Astrocyte (in vitro differentiated cells and primary cell): Measurements from ENCODE around the gene NHLH1. TPM values are rescaled to one million over a fixed set of nuclear protein-coding genes. Genes with fewer than 3 reads are reported as not detected.

Experiments used
- DNase-seq: peaks from one replicate; pipeline ENCODE4 v3.0.0-alpha.2; 2010; ENCODE audit warnings: low read depth
- FAIRE-seq: peaks from 2 replicates; lab custom pipeline; 2011; peaks lifted over from hg19 to GRCh38; lab: Jason Lieb, UNC
- H2AFZ ChIP-seq: 2 replicates; pipeline ENCODE4 v1.6.0; 2012; ENCODE audit warnings: low read depth, low read length, inconsistent platforms
- H3K27ac ChIP-seq: 2 replicates; pipeline ENCODE4 v1.5.1; 2011; ENCODE audit warnings: low read depth, low read length, inconsistent platforms
- H3K27me3 ChIP-seq: 2 replicates; pipeline ENCODE4 v1.6.0; 2011; ENCODE audit warnings: low read length, inconsistent platforms; ENCODE audit not compliant: insufficient read depth
- H3K36me3 ChIP-seq: 2 replicates; pipeline ENCODE4 v1.5.1; 2011; ENCODE audit warnings: low read length, inconsistent platforms; ENCODE audit not compliant: insufficient read depth
- H3K4me1 ChIP-seq: 2 replicates; pipeline ENCODE4 v1.5.1; 2011; ENCODE audit warnings: low read length, inconsistent platforms; ENCODE audit not compliant: insufficient read depth
- H3K4me2 ChIP-seq: 2 replicates; pipeline ENCODE4 v1.6.0; 2012; ENCODE audit warnings: low read length, inconsistent platforms
- H3K4me3 ChIP-seq: 2 replicates; pipeline ENCODE4 v1.5.1; 2011; ENCODE audit warnings: low read depth, mild to moderate bottlenecking, low read length, inconsistent platforms; ENCODE audit not compliant: insufficient read depth
- H3K79me2 ChIP-seq: 2 replicates; pipeline ENCODE4 v1.6.0; 2012; ENCODE audit warnings: mild to moderate bottlenecking, low read length, inconsistent platforms; ENCODE audit not compliant: insufficient read depth
- H3K9ac ChIP-seq: 2 replicates; pipeline ENCODE4 v1.6.0; 2012; ENCODE audit warnings: mild to moderate bottlenecking, low read length, inconsistent platforms
- H3K9me3 ChIP-seq: 2 replicates; pipeline ENCODE4 v1.5.1; 2012; ENCODE audit warnings: low read depth, mild to moderate bottlenecking, low read length, inconsistent platforms; ENCODE audit not compliant: insufficient read depth
- H4K20me1 ChIP-seq: 2 replicates; pipeline ENCODE4 v1.6.0; 2012; ENCODE audit warnings: low read length, inconsistent platforms; ENCODE audit not compliant: insufficient read depth
- H3K27ac Mint-ChIP-seq: one replicate; pipeline ENCODE4 v1.8.0; 2021; ENCODE audit warnings: mild to moderate bottlenecking, mixed read lengths; ENCODE audit not compliant: unreplicated experiment
- H3K27me3 Mint-ChIP-seq: one replicate; pipeline ENCODE4 v1.8.0; 2021; ENCODE audit warnings: low read depth, mixed read lengths; ENCODE audit not compliant: unreplicated experiment
- H3K36me3 Mint-ChIP-seq: one replicate; pipeline ENCODE4 v1.8.0; 2021; ENCODE audit warnings: low read depth, mixed read lengths; ENCODE audit not compliant: unreplicated experiment
- H3K4me1 Mint-ChIP-seq: one replicate; pipeline ENCODE4 v1.8.0; 2021; ENCODE audit warnings: low read depth, mixed read lengths; ENCODE audit not compliant: unreplicated experiment
- H3K4me3 Mint-ChIP-seq: one replicate; pipeline ENCODE4 v1.8.0; 2021; ENCODE audit warnings: mild to moderate bottlenecking, moderate library complexity, mixed read lengths; ENCODE audit not compliant: unreplicated experiment
- H3K9me3 Mint-ChIP-seq: one replicate; pipeline ENCODE4 v1.8.0; 2021; ENCODE audit warnings: mild to moderate bottlenecking, mixed read lengths; ENCODE audit not compliant: unreplicated experiment
- EZH2 ChIP-seq: IDR thresholded peaks from 2 replicates; pipeline ENCODE4 v1.6.1; 2012; ENCODE audit warnings: mild to moderate bottlenecking, low read length, inconsistent platforms; ENCODE audit not compliant: insufficient read depth
- total RNA-seq: library from RNA; stranded (reverse); gene quantifications from 2 replicates; pipeline ENCODE4 v1.2.1, GENCODE V29; 2021
- TF ChIP-seq, protein P1 (sequence below): IDR thresholded peaks from 2 replicates; pipeline ENCODE4 v1.5.1; 2011; ENCODE audit warnings: low read depth, mild to moderate bottlenecking, inconsistent platforms, low read length, moderate library complexity; ENCODE audit not compliant: insufficient read depth

Gene NHLH1
- total RNA-seq, 1 donor from 2014 or later: 0.70 TPM

DNA sequence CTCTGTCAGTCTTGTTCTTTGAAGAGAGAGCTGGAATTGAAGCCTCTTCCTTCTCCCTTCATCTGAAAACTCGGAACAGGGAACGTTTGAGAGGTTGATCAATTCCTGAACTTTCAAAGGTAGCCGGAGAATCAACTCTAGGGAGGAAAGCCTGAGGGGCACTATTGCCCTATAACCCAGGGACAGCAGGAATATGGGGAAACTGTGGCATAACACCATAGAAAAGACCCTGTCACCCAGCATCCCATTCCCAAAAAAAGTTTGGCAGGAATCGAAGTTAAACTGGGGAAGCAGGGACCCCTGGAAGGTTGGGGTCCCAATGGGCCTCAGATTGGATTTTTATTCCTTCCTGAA, 5.1 kb upstream of the NHLH1 start:
- Histone ChIP-seq H2AFZ (no peak overlapping the region), H3K9ac (no peak overlapping the region), H3K4me3 (no peak overlapping the region), H3K9me3 (no peaks in the 10 kb centered on the region), H3K36me3 (peaks cover 3% of the 10 kb centered on the region), H4K20me1 (peaks cover 11% of the 10 kb centered on the region), H3K4me1 (no peaks in the 10 kb centered on the region), H3K27me3 (no peaks in the 10 kb centered on the region), H3K4me2 (no peak overlapping the region), H3K27ac (no peak overlapping the region), H3K79me2 (no peaks in the 10 kb centered on the region)
- no peak overlapping the region for H3K4me3 Mint-ChIP-seq
- H3K4me1 Mint-ChIP-seq: peaks cover 18% of the 10 kb centered on the region
- H3K27me3 Mint-ChIP-seq: peaks cover 2% of the 10 kb centered on the region
- no peak overlapping the region for H3K27ac Mint-ChIP-seq
- peaks cover 24% of the 10 kb centered on the region for H3K36me3 Mint-ChIP-seq
- DNase-seq (no peak), FAIRE-seq (no peak)
- TF ChIP-seq, protein P1, sequence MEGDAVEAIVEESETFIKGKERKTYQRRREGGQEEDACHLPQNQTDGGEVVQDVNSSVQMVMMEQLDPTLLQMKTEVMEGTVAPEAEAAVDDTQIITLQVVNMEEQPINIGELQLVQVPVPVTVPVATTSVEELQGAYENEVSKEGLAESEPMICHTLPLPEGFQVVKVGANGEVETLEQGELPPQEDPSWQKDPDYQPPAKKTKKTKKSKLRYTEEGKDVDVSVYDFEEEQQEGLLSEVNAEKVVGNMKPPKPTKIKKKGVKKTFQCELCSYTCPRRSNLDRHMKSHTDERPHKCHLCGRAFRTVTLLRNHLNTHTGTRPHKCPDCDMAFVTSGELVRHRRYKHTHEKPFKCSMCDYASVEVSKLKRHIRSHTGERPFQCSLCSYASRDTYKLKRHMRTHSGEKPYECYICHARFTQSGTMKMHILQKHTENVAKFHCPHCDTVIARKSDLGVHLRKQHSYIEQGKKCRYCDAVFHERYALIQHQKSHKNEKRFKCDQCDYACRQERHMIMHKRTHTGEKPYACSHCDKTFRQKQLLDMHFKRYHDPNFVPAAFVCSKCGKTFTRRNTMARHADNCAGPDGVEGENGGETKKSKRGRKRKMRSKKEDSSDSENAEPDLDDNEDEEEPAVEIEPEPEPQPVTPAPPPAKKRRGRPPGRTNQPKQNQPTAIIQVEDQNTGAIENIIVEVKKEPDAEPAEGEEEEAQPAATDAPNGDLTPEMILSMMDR: no peak
- no peak for TF ChIP-seq EZH2
- H3K9me3 Mint-ChIP-seq: no peaks in the 10 kb centered on the region

DNA sequence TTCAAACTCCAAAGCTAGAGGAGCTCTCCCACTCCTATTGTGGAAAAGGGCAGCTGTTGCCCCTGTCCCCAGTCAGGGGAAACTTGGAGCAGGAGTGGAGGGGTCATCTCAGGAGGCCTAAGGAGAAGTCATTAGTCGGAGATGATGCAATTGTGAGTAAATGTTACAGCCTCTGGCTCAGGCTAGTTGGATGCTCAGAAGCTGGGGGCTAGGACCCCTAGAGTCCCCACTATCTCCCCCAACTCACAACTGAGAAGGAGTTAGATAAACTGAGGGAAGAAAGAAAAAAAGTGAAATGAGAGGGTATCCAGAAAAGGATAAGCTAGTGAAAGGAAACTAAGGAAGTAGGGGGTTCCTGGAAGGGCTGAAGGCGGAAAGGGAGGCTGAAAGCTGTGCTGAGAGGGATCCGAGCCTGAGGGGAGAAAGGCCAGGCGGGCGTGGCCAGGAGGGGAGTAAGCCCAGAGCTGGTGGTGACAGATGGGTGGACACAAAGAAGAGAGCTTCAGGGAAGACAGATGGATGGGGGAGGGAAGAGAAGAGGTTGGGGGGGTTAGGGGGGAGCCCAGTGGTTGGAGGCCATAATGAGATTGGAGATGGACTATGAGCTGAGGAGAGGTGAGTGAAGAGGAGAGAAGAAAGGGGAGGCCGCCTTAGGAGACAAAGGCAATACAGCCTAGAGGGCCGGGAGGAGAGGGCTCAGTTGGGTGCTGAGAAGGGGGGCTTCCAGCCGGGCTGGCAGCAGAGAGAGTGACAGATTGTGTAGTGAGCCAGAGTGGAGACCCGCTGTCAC, 4.5 kb upstream of the NHLH1 start:
- Histone ChIP-seq H3K27me3 (no peaks in the 10 kb centered on the region), H4K20me1 (peaks cover 11% of the 10 kb centered on the region), H3K9ac (no peak overlapping the region), H2AFZ (no peak overlapping the region), H3K79me2 (no peaks in the 10 kb centered on the region), H3K9me3 (no peaks in the 10 kb centered on the region), H3K4me2 (no peak overlapping the region), H3K4me1 (no peaks in the 10 kb centered on the region), H3K27ac (no peak overlapping the region), H3K36me3 (peaks cover 3% of the 10 kb centered on the region), H3K4me3 (no peak overlapping the region)
- Mint-ChIP-seq H3K27me3 (peaks cover 4% of the 10 kb centered on the region), H3K27ac (peak overlapping the region; percentile 99), H3K36me3 (peaks cover 20% of the 10 kb centered on the region), H3K4me1 (peaks cover 16% of the 10 kb centered on the region), H3K4me3 (no peak overlapping the region), H3K9me3 (no peaks in the 10 kb centered on the region)
- FAIRE-seq (no peak), DNase-seq (no peak)
- TF ChIP-seq, protein P1: no peak
- TF ChIP-seq EZH2: no peak

DNA sequence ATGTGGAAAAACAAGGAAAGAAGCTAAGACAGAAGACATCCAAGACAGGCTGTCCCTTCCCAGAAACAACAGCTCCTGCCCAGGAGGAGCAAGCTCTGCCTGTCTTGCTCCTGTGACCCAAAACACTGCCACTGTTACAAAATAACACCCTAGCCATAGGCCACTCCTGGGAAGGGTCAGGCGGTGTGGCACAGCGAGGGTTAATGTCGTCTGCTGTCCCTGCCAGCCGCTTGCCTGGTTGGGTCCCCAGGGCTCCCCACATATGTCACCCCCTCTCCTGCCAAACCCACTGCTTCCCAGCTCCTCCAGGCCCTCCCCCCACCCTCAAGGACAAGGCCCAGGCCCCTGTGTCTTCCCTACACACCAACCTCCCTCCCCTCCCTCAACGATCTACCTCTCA, 3.9 kb upstream of the NHLH1 start:
- Mint-ChIP-seq H3K4me1 (peaks cover 14% of the 10 kb centered on the region), H3K27ac (peak overlapping the region; percentile 99)

More for the DNA sequence above, 3.9 kb upstream of the NHLH1 start:
- DNase-seq: no peak
- Mint-ChIP-seq H3K27me3 (peaks cover 10% of the 10 kb centered on the region), H3K9me3 (no peaks in the 10 kb centered on the region), H3K4me3 (no peak overlapping the region), H3K36me3 (peaks cover 19% of the 10 kb centered on the region)
- H3K9me3 ChIP-seq: no peaks in the 10 kb centered on the region
- H3K27ac ChIP-seq: no peak overlapping the region
- H2AFZ ChIP-seq: no peak overlapping the region
- H3K4me1 ChIP-seq: no peaks in the 10 kb centered on the region
- FAIRE-seq: no peak
- H3K4me2 ChIP-seq: no peak overlapping the region
- H3K9ac ChIP-seq: no peak overlapping the region
- TF ChIP-seq, protein P1: no peak
- TF ChIP-seq EZH2: no peak
- H3K4me3 ChIP-seq: no peak overlapping the region
- peaks cover 11% of the 10 kb centered on the region for H4K20me1 ChIP-seq
- no peaks in the 10 kb centered on the region for H3K27me3 ChIP-seq
- peaks cover 3% of the 10 kb centered on the region for H3K36me3 ChIP-seq
- no peaks in the 10 kb centered on the region for H3K79me2 ChIP-seq
